ENCODE measurements around the gene RALGPS1.

Gene RALGPS1

DNA sequence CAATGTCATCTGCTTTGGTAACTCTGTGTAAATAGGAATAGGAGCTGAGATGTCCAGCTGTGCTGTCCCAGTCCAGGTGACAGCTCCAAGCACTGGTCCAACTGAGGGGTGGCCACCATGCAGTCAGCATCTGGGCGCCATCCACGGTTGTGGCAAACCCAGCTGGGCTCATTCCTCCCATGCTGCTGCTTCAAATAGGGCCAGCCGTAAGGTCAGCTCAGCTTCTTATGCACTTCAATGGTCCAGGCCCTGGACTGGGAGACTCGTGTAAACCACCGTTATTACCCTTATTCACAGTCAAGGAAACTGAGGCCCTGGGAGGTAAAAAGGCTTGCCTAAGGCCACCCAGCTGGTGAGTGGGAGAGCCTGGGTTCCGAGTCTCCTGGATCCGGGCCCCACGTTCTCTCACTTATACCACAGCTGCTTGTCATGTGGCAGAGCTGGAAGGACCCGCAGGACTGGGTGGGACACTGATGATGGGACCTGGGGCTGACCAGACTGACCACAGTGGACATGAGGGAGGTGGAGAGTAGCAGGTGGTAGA lies 246.6 kb downstream of the RALGPS1 start:
- no peak for DNase-seq (ENCODE audit: extremely low read depth, low read depth)
- H3K4me3 ChIP-seq (replicated peaks; ENCODE audit: low read depth, low read length) = no peak overlapping the region
- TF ChIP-seq, protein P1, sequence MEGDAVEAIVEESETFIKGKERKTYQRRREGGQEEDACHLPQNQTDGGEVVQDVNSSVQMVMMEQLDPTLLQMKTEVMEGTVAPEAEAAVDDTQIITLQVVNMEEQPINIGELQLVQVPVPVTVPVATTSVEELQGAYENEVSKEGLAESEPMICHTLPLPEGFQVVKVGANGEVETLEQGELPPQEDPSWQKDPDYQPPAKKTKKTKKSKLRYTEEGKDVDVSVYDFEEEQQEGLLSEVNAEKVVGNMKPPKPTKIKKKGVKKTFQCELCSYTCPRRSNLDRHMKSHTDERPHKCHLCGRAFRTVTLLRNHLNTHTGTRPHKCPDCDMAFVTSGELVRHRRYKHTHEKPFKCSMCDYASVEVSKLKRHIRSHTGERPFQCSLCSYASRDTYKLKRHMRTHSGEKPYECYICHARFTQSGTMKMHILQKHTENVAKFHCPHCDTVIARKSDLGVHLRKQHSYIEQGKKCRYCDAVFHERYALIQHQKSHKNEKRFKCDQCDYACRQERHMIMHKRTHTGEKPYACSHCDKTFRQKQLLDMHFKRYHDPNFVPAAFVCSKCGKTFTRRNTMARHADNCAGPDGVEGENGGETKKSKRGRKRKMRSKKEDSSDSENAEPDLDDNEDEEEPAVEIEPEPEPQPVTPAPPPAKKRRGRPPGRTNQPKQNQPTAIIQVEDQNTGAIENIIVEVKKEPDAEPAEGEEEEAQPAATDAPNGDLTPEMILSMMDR (IDR thresholded peaks at IDR 0.05; ENCODE audit: low read depth, low read length, missing control alignments) = no peak

DNA sequence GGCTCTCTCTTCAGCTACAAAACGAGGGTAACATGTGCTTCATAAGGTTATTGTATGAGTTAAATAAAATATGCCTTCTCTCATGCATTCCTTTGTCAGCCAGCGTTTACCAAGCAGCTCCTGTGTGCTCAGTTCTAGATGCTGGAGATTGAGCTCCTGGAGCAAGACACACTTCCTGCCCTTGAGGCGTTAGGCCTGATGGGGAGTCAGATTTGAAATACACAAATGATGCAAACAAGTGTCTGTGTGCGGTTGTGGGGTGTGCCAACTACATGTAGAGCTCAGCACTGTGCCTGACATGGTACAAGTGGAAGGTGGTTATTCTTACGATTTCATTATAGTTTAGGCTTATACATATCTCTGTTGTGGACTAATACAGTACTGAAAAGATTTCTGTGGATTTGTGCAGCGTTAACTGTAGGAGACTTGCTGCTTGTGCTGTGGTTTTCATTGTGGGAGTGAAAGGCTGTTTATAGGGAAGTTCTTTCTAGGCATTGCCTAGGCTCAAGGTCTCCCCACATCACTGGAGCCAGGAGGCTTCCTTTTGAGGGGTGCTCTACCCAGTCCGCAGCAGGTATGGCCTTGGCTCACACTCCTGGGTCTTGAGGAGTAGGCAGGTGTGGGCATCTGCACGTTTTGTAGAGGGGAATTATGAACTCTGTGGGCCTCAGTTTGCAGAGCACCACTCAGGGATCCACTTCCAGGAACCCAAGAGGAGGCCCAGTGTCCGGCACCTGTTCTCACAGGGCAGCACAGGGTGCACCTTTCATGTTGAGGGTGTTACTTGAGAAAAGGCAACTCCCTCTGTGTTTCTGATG lies 247.7 kb downstream of the RALGPS1 start:
- TF ChIP-seq, protein P1 (IDR thresholded peaks at IDR 0.05; ENCODE audit: low read depth, low read length, missing control alignments) = no peak
- no peak overlapping the region for H3K4me3 ChIP-seq (replicated peaks; ENCODE audit: low read depth, low read length)
- DNase-seq (ENCODE audit: extremely low read depth, low read depth) = no peak

DNA sequence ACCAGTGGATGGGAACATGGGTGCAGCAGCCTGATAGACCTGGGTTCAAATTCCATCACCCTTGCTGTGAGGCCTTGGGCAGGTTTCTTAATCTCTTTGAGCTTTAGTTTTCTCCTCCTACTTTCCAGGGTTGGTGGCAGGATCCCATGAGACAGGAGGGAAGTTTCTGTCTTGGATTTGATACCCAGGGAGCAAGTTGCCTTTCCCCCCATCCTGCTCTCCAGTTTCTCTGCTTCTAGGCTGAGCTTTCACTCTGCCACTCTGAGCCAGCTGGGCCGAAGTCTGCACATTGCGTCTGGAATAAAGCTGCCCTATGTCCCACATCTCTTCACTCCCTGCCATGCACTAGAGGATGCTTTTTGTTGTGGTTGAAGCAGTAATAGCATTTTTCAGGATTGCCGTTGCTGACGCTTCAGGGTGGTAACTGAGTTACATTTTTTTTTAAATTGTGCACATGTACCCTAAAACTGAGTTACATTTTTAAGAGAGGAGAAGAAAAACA lies 248.3 kb downstream of the RALGPS1 start:
- H3K4me3 ChIP-seq (replicated peaks; ENCODE audit: low read depth, low read length) = no peak overlapping the region
- TF ChIP-seq, protein P1 (IDR thresholded peaks at IDR 0.05; ENCODE audit: low read depth, low read length, missing control alignments) = no peak
- no peak for DNase-seq (ENCODE audit: extremely low read depth, low read depth)

DNA sequence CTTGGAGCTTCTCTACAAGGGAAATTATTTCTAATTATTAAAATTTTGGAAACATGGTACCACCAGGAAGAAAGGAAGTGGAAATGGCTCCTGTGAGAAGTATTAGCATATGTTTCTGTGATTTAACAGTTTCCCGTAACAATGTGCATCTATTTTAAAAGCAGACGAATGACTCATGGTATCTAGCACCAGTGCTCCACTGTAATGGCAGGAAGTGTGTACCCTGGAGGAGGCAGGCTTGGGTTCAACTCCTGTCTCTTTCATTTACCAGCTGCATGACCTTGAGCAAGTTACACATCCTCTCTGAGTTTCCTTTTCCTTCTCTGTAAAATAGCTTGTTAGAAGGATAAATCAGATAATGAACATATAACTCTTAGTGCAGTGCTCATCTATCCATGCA lies 248.8 kb downstream of the RALGPS1 start:
- DNase-seq (ENCODE audit: extremely low read depth, low read depth) = peak; percentile 81
- TF ChIP-seq, protein P1 (IDR thresholded peaks at IDR 0.05; ENCODE audit: low read depth, low read length, missing control alignments) = no peak
- H3K4me3 ChIP-seq (replicated peaks; ENCODE audit: low read depth, low read length) = no peak overlapping the region

DNA sequence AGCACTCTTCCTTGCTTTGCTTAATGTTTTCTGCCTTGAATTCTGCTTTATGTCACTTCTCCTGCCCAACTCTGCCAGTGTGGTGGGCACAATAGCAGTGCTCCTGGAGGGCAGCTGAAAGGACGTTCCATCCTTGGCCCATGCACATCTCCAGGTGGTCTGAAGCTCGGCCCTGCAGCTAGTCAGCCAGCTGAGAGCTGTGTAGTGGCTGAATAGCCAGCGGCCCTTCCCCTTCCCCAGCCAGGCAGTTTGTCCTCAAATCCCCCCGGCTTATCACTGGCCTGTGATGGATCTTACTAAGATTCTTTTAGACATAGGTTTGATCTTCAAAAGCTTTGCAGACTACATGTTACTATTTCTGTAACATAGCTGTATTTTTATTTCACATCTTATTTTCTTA lies 250.5 kb downstream of the RALGPS1 start:
- TF ChIP-seq, protein P1 (IDR thresholded peaks at IDR 0.05; ENCODE audit: low read depth, low read length, missing control alignments) = no peak
- no peak overlapping the region for H3K4me3 ChIP-seq (replicated peaks; ENCODE audit: low read depth, low read length)
- no peak for DNase-seq (ENCODE audit: extremely low read depth, low read depth)

DNA sequence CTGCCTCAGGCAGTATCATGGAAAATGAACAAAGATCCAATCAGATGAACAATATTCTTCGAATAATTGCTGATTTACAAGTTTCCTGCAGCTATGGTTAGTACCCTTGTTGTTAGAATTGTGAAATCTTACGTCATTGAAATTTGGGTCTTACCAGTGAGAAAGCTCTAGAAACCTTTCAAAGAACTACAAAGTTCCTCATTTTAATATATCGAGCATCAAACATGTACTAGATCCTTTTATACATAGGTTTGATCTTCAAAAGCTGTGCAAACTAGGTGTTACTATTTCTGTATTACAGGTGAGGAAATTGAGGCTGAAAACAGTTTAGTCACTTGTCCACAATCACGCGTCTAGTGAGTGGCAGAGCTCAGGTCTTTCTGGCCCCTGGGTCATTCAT lies 251.5 kb downstream of the RALGPS1 start:
- no peak for DNase-seq (ENCODE audit: extremely low read depth, low read depth)
- no peak overlapping the region for H3K4me3 ChIP-seq (replicated peaks; ENCODE audit: low read depth, low read length)
- TF ChIP-seq, protein P1 (IDR thresholded peaks at IDR 0.05; ENCODE audit: low read depth, low read length, missing control alignments) = no peak
